ENCODE measurements around the gene ROBO2. TPM values are rescaled to one million over a fixed set of nuclear protein-coding genes. Genes with fewer than 3 reads are reported as not detected.

ROBO2 gene
- total RNA-seq, 4 donors from 2014 or later, result 4.7 to 8.4 (median 6.6) TPM

DNA sequence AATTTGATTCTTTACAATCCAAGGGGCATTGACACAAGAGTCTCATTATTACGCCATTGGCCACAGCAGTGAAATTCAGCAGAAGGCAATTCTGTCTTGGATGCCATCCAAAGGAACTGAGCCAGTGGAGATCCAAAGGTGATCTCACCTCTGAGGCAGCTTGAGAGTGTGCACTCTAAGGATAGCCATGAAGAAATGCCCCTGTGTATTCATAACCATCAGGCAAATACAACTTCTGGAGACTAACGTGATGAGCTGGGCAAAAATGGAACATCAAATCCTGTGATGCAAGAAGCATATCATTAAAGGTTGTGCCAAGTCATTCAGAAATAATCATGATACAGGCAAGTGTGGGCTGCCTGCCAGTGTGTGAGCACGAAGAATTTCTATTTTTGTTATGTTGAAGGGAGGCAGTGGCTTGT lies 41.4 kb downstream of the ROBO2 start:
- no peak overlapping the region for H3K27ac ChIP-seq
- intact Hi-C loops (cut with DNase I), result no loop called here

GRCh38 chr3:77084511-77084910 lies 44.6 kb downstream of the ROBO2 start:
- Histone ChIP-seq H3K4me3 (no peak overlapping the region), H3K27me3 (no peaks in the 10 kb centered on the region), H3K9me3 (no peaks in the 10 kb centered on the region), H3K27ac (no peak overlapping the region), H3K36me3 (no peaks in the 10 kb centered on the region), H3K4me1 (peaks cover 0 to 9% (median 4%) of the 10 kb centered on the region in 3 donors)
- WGBS, 2 donors, result 56 to 63% methylated on average over 2 of the region's 2 CpGs
- no peak for TF ChIP-seq POLR2A (IDR thresholded peaks at IDR 0.05)
- no peak for TF ChIP-seq CTCF (IDR thresholded peaks at IDR 0.05)
- intact Hi-C loops (cut with DNase I), result no loop called here
- no peak for DNase-seq

More for the DNA sequence above, 41.4 kb downstream of the ROBO2 start:
- Histone ChIP-seq H3K4me1 (peaks cover 0 to 9% (median 4%) of the 10 kb centered on the region in 3 donors), H3K9me3 (no peaks in the 10 kb centered on the region), H3K27me3 (no peaks in the 10 kb centered on the region), H3K36me3 (no peaks in the 10 kb centered on the region), H3K4me3 (no peak overlapping the region)
- DNase-seq, result no peak
- WGBS, 2 donors, result 18 to 28% methylated on average over 3 of the region's 3 CpGs
- TF ChIP-seq POLR2A (IDR thresholded peaks at IDR 0.05) (no peak), CTCF (IDR thresholded peaks at IDR 0.05) (no peak)

DNA sequence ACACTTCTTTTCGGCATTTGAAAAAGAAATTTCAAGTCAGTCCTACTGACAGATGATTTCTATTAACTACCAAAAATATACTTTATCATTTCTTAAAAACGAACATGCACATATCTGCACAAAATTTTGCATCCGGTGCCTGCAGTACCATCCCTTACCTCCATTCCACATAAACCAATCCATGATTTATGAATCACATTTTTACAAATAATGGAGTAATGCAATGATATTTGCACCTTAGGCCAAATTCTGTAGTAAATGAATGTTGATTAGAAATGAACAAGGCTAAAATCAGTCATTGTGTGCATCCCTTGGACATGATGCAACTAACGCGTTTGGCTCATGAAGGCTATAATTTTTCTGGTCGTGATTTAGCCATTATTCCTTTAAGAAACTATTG lies 46.5 kb downstream of the ROBO2 start:
- intact Hi-C loops (cut with DNase I), result no loop called here
- WGBS, 2 donors, result 88 to 91% methylated on average over 6 of the region's 6 CpGs
- no peaks in the 10 kb centered on the region for H3K36me3 ChIP-seq

DNA sequence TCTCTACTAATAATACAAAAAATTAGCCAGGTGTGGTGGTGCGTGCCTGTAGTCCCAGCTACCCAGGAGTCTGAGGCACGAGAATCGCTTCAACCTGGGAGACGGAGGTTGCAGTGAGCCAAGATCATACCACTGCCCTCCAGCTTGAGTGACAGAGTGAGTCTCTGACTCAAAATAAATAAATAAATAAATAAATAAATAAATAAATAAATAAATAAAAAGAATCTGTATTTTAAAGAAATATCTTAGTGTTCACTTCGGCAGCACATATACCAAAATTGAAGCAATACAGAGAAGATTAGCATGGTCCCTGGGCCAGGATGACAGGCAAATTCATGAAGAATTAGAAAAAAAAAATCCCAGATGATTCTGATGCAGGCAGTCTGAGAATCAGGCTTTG lies 51.9 kb downstream of the ROBO2 start:
- intact Hi-C loops (cut with DNase I), result no loop called here
- Histone ChIP-seq H3K27me3 (no peaks in the 10 kb centered on the region), H3K9me3 (no peaks in the 10 kb centered on the region), H3K36me3 (no peaks in the 10 kb centered on the region), H3K4me3 (no peak overlapping the region), H3K4me1 (no peaks in the 10 kb centered on the region), H3K27ac (no peak overlapping the region)
- TF ChIP-seq CTCF (IDR thresholded peaks at IDR 0.05) (no peak), POLR2A (IDR thresholded peaks at IDR 0.05) (no peak)
- DNase-seq, result no peak
- 88 to 93% methylated on average over 5 of the region's 5 CpGs for WGBS, 2 donors

More for the DNA sequence above, 46.5 kb downstream of the ROBO2 start:
- no peaks in the 10 kb centered on the region for H3K9me3 ChIP-seq
- no peak for DNase-seq
- H3K4me3 ChIP-seq, result no peak overlapping the region
- no peaks in the 10 kb centered on the region for H3K27me3 ChIP-seq
- TF ChIP-seq CTCF (IDR thresholded peaks at IDR 0.05) (peak in 1 of 6 experiments; percentile 13), POLR2A (IDR thresholded peaks at IDR 0.05) (no peak)
- peaks cover 0 to 3% (median under 1%) of the 10 kb centered on the region in 3 donors for H3K4me1 ChIP-seq
- H3K27ac ChIP-seq, result no peak overlapping the region

GRCh38 chr3:77093101-77093500 lies 53.2 kb downstream of the ROBO2 start:
- TF ChIP-seq CTCF (IDR thresholded peaks at IDR 0.05) (no peak), POLR2A (IDR thresholded peaks at IDR 0.05) (no peak)
- H3K36me3 ChIP-seq, result no peaks in the 10 kb centered on the region
- no peaks in the 10 kb centered on the region for H3K9me3 ChIP-seq
- no peak for DNase-seq
- WGBS, 2 donors, result 70 to 71% methylated on average over 2 of the region's 2 CpGs
- no peaks in the 10 kb centered on the region for H3K27me3 ChIP-seq
- intact Hi-C loops (cut with DNase I), result no loop called here
- H3K4me1 ChIP-seq, result no peaks in the 10 kb centered on the region
- H3K4me3 ChIP-seq, result no peak overlapping the region
- no peak overlapping the region for H3K27ac ChIP-seq

Data from esophagus squamous epithelium (tissue), 5 donors.